ENCODE measurements around the gene DEFB113. TPM values are rescaled to one million over a fixed set of nuclear protein-coding genes. Genes with fewer than 3 reads are reported as not detected.

Gene DEFB113
- polyA plus RNA-seq, 1 donor (not counting 4 experiments of a cell fraction or from before 2014, with no cell fraction given): not detected

DNA sequence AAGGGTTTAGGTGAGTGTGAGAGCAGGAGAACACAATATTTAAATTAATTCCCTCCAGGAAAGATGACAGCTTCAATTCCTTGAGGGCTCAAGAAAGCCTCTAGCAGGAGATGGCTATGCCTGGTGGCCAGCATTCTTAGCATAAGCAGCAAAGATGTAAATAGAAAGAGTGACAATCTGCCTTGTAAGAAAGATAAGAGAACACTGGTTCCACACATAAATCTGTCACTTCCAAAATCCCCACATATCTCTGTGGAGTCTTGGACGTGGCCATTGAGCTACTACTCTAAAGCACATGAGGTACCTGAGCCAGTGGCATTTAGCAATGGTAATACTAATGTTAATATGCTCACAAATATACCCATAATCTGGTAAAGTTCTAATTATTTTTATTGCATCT is 34.7 kb downstream of the DEFB113 start:
- no peak overlapping the region for H3K9ac ChIP-seq (ENCODE audit: control insufficient read depth, extremely low read depth, insufficient read depth, low read length)
- H3K36me3 ChIP-seq (ENCODE audit: control insufficient read depth in 2 of 2, extremely low read depth in 1 of 2, insufficient read depth in 2 of 2, low read length in 2 of 2): no peaks in the 10 kb centered on the region
- H4K20me1 ChIP-seq (ENCODE audit: control insufficient read depth, extremely low read depth, insufficient read depth, low read length): no peaks in the 10 kb centered on the region
- no peak overlapping the region for H3K27ac ChIP-seq (ENCODE audit: control insufficient read depth, insufficient read depth, low read length)
- no peaks in the 10 kb centered on the region for H3K9me3 ChIP-seq (ENCODE audit: control insufficient read depth, low read depth, low read length)
- H3K27me3 ChIP-seq (ENCODE audit: control insufficient read depth, extremely low read depth, insufficient read depth, low read length): no peaks in the 10 kb centered on the region
- dilution Hi-C loops (cut with MboI; ENCODE audit: extremely low pct_ligation_motif_present, low sequenced_read_pairs): no loop called here
- H3K79me2 ChIP-seq (ENCODE audit: control insufficient read depth, insufficient read depth, low read length): no peaks in the 10 kb centered on the region
- no peak for FAIRE-seq
- no peak for DNase-seq (ENCODE audit: low read depth, low spot score)
- no peak overlapping the region for H3K4me3 ChIP-seq (ENCODE audit: control insufficient read depth in 2 of 3, extremely low read depth in 1 of 3, insufficient read depth in 2 of 3, low read depth in 1 of 3, low read length in 3 of 3)
- no peaks in the 10 kb centered on the region for H3K9me1 ChIP-seq (ENCODE audit: control insufficient read depth, extremely low read depth, insufficient read depth, low read length)
- TF ChIP-seq EZH2 (IDR thresholded peaks at IDR 0.05; ENCODE audit: low read length) (no peak), CTCF (optimal IDR thresholded peaks at IDR 0.05 in 1 of 3, IDR thresholded peaks at IDR 0.05 in 1 of 3, conservative IDR thresholded peaks at IDR 0.05 in 1 of 3; ENCODE audit: extremely low read depth in 1 of 3, insufficient read depth in 2 of 3, low read length in 3 of 3) (no peak)
- no peaks in the 10 kb centered on the region for H3K4me1 ChIP-seq (ENCODE audit: control insufficient read depth, extremely low read depth, insufficient read depth, low read length)
- no peak overlapping the region for H2AFZ ChIP-seq (ENCODE audit: control insufficient read depth, low read length)
- no peak overlapping the region for H3K4me2 ChIP-seq (ENCODE audit: control insufficient read depth, extremely low read depth, insufficient read depth, low read depth, low read length)

DNA sequence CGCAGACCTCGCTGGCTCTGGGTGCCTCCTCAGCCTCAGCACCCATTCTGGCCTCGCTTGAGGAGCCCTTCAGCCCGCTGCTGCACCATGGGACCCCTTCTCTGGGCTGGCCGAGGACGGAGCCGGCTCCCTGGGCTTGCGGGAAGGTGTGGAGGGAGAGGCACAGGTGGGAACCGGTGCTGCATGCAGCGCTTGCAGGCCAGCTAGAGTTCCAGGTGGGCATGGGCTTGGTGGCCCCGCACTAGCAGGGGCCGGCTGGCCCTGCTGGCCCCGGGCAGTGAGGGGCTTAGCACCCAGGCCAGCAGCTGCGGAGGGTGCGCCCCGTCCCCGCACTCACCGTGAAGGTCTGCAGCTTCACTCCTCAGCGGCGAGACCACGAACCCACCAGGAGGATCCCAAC is 35.9 kb downstream of the DEFB113 start:
- dilution Hi-C loops (cut with MboI; ENCODE audit: extremely low pct_ligation_motif_present, low sequenced_read_pairs): no loop called here
- Histone ChIP-seq H3K27me3 (ENCODE audit: control insufficient read depth, extremely low read depth, insufficient read depth, low read length) (no peaks in the 10 kb centered on the region), H3K79me2 (ENCODE audit: control insufficient read depth, insufficient read depth, low read length) (no peaks in the 10 kb centered on the region), H3K4me2 (ENCODE audit: control insufficient read depth, extremely low read depth, insufficient read depth, low read depth, low read length) (no peak overlapping the region), H3K9me1 (ENCODE audit: control insufficient read depth, extremely low read depth, insufficient read depth, low read length) (no peaks in the 10 kb centered on the region), H4K20me1 (ENCODE audit: control insufficient read depth, extremely low read depth, insufficient read depth, low read length) (no peaks in the 10 kb centered on the region), H3K4me1 (ENCODE audit: control insufficient read depth, extremely low read depth, insufficient read depth, low read length) (no peaks in the 10 kb centered on the region), H3K4me3 (ENCODE audit: control insufficient read depth in 2 of 3, extremely low read depth in 1 of 3, insufficient read depth in 2 of 3, low read depth in 1 of 3, low read length in 3 of 3) (no peak overlapping the region), H3K9ac (ENCODE audit: control insufficient read depth, extremely low read depth, insufficient read depth, low read length) (no peak overlapping the region), H3K27ac (ENCODE audit: control insufficient read depth, insufficient read depth, low read length) (no peak overlapping the region), H3K36me3 (ENCODE audit: control insufficient read depth in 2 of 2, extremely low read depth in 1 of 2, insufficient read depth in 2 of 2, low read length in 2 of 2) (no peaks in the 10 kb centered on the region), H2AFZ (ENCODE audit: control insufficient read depth, low read length) (no peak overlapping the region), H3K9me3 (ENCODE audit: control insufficient read depth, low read depth, low read length) (no peaks in the 10 kb centered on the region)
- DNase-seq (ENCODE audit: low read depth, low spot score) (no peak), FAIRE-seq (no peak)
- no peak for TF ChIP-seq CTCF (optimal IDR thresholded peaks at IDR 0.05 in 1 of 3, IDR thresholded peaks at IDR 0.05 in 1 of 3, conservative IDR thresholded peaks at IDR 0.05 in 1 of 3; ENCODE audit: extremely low read depth in 1 of 3, insufficient read depth in 2 of 3, low read length in 3 of 3)
- TF ChIP-seq EZH2 (IDR thresholded peaks at IDR 0.05; ENCODE audit: low read length): no peak
